D721Med (cell line): ENCODE data around the gene HSPA12B.

Experiments
- DNase-seq: peaks from one replicate; pipeline ENCODE4 v3.0.0; 2011; ENCODE audit warnings: low spot score; ENCODE audit not compliant: insufficient read length
- FAIRE-seq: peaks from 2 replicates; lab custom pipeline; 2011; peaks lifted over from hg19 to GRCh38; lab: Jason Lieb, UNC
- CTCF ChIP-seq: IDR thresholded peaks from 2 replicates; pipeline ENCODE4 v1.5.1; 2012; ENCODE audit warnings: mild to moderate bottlenecking, control low read depth; ENCODE audit not compliant: insufficient read depth; ENCODE audit errors: missing control alignments

HSPA12B gene

GRCh38 chr20:3759884-3760283 is 27.4 kb downstream of the HSPA12B start:
- FAIRE-seq (no peak), DNase-seq (no peak)
- no peak for TF ChIP-seq CTCF

- no peak for TF ChIP-seq CTCF
- no peak for DNase-seq
- no peak for FAIRE-seq
Observed at GRCh38 chr20:3760655-3761348, 28.3 kb downstream of the HSPA12B start.

GRCh38 chr20:3763671-3764601 is 31.5 kb downstream of the HSPA12B start:
- DNase-seq = no peak
- no peak for FAIRE-seq

GRCh38 chr20:3764659-3765058 is 32.2 kb downstream of the HSPA12B start:
- no peak for FAIRE-seq
- DNase-seq = no peak
- no peak for TF ChIP-seq CTCF

More at GRCh38 chr20:3763671-3764601, 31.5 kb downstream of the HSPA12B start:
- TF ChIP-seq CTCF = no peak

GRCh38 chr20:3765171-3765882 is 32.8 kb downstream of the HSPA12B start:
- no peak for TF ChIP-seq CTCF
- no peak for DNase-seq
- no peak for FAIRE-seq

- FAIRE-seq = no peak
- no peak for TF ChIP-seq CTCF
- DNase-seq = no peak
Observed at GRCh38 chr20:3766422-3767109, 34.1 kb downstream of the HSPA12B start.
